Parathyroid adenoma (tissue), 2 donors: ENCODE results near the gene KLK15.

ENCODE experiments used
- H2AFZ ChIP-seq: fragments of 300-600 bp; sonication (generic); one replicate; pipeline ENCODE4 v1.7.0; 2017; ENCODE audit warnings: antibody characterized with exemption, mild to moderate bottlenecking
- H3K27ac ChIP-seq: fragments of 300-600 bp; sonication (generic); one replicate; pipeline ENCODE4 v1.7.0; 2017
- H3K27me3 ChIP-seq: fragments of 300-600 bp; sonication (generic); one replicate; pipeline ENCODE4 v1.7.0; 2017; ENCODE audit warnings: low read length; ENCODE audit not compliant: control insufficient read depth, insufficient read depth
- H3K36me3 ChIP-seq: fragments of 300-600 bp; sonication (generic); one replicate; pipeline ENCODE4 v1.7.0; 2017; ENCODE audit warnings: low read length; ENCODE audit not compliant: control insufficient read depth, insufficient read depth
- H3K4me1 ChIP-seq: fragments of 300-600 bp; sonication (generic); one replicate; pipeline ENCODE4 v1.7.0; 2017; ENCODE audit warnings: control low read depth
- H3K4me2 ChIP-seq: fragments of 300-600 bp; sonication (generic); one replicate; pipeline ENCODE4 v1.7.0; 2017; ENCODE audit warnings: low read length
- H3K4me3 ChIP-seq: fragments of 300-600 bp; sonication (generic); one replicate; pipeline ENCODE4 v1.7.0; 2017; ENCODE audit warnings: low read depth, low read length
- H3K79me2 ChIP-seq: fragments of 300-600 bp; sonication (generic); one replicate; pipeline ENCODE4 v1.7.0; 2017; ENCODE audit warnings: control low read depth
- H3K9ac ChIP-seq: fragments of 300-600 bp; sonication (generic); one replicate; pipeline ENCODE4 v1.7.0; 2017; ENCODE audit warnings: mild to moderate bottlenecking
- H3K9me3 ChIP-seq: fragments of 300-600 bp; sonication (generic); one replicate; pipeline ENCODE4 v1.7.0; 2017; ENCODE audit warnings: low read length; ENCODE audit not compliant: control insufficient read depth
- TF ChIP-seq, protein P1 (sequence below): fragments of 300-600 bp; sonication (generic); IDR thresholded peaks from one replicate; pipeline ENCODE4 v1.7.0; 2017; ENCODE audit warnings: antibody characterized with exemption, mild to moderate bottlenecking
- donor health status: primary hyperparathyroidism.

The KLK15 gene

GRCh38 chr19:50839712-50840655, 6.6 kb upstream of the KLK15 start:
- no peaks in the 10 kb centered on the region for H3K27me3 ChIP-seq

GRCh38 chr19:50838239-50838638, 4.9 kb upstream of the KLK15 start:
- Histone ChIP-seq H2AFZ (no peak overlapping the region), H3K27me3 (no peaks in the 10 kb centered on the region), H3K9me3 (no peaks in the 10 kb centered on the region), H3K36me3 (no peaks in the 10 kb centered on the region), H3K9ac (no peak overlapping the region), H3K4me1 (no peaks in the 10 kb centered on the region), H3K79me2 (no peaks in the 10 kb centered on the region), H3K27ac (no peak overlapping the region), H3K4me2 (no peak overlapping the region), H3K4me3 (no peak overlapping the region)
- TF ChIP-seq, protein P1, sequence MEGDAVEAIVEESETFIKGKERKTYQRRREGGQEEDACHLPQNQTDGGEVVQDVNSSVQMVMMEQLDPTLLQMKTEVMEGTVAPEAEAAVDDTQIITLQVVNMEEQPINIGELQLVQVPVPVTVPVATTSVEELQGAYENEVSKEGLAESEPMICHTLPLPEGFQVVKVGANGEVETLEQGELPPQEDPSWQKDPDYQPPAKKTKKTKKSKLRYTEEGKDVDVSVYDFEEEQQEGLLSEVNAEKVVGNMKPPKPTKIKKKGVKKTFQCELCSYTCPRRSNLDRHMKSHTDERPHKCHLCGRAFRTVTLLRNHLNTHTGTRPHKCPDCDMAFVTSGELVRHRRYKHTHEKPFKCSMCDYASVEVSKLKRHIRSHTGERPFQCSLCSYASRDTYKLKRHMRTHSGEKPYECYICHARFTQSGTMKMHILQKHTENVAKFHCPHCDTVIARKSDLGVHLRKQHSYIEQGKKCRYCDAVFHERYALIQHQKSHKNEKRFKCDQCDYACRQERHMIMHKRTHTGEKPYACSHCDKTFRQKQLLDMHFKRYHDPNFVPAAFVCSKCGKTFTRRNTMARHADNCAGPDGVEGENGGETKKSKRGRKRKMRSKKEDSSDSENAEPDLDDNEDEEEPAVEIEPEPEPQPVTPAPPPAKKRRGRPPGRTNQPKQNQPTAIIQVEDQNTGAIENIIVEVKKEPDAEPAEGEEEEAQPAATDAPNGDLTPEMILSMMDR: no peak

More at GRCh38 chr19:50839712-50840655, 6.6 kb upstream of the KLK15 start:
- Histone ChIP-seq H3K4me3 (no peak overlapping the region), H3K79me2 (no peaks in the 10 kb centered on the region), H2AFZ (no peak overlapping the region), H3K9me3 (no peaks in the 10 kb centered on the region), H3K4me2 (no peak overlapping the region), H3K27ac (no peak overlapping the region), H3K9ac (no peak overlapping the region), H3K4me1 (no peaks in the 10 kb centered on the region), H3K36me3 (no peaks in the 10 kb centered on the region)
- TF ChIP-seq, protein P1: no peak

- H3K4me1 ChIP-seq: no peaks in the 10 kb centered on the region
- H3K4me3 ChIP-seq: no peak overlapping the region
- H3K27me3 ChIP-seq: no peaks in the 10 kb centered on the region
- H3K27ac ChIP-seq: no peak overlapping the region
- no peak overlapping the region for H3K9ac ChIP-seq
- no peaks in the 10 kb centered on the region for H3K79me2 ChIP-seq
- H3K36me3 ChIP-seq: no peaks in the 10 kb centered on the region
- no peak overlapping the region for H3K4me2 ChIP-seq
- no peaks in the 10 kb centered on the region for H3K9me3 ChIP-seq
- TF ChIP-seq, protein P1: no peak
- H2AFZ ChIP-seq: no peak overlapping the region
Measured at GRCh38 chr19:50837300-50837699, 3.9 kb upstream of the KLK15 start.

GRCh38 chr19:50836543-50837195, 3.3 kb upstream of the KLK15 start:
- Histone ChIP-seq H3K9me3 (no peaks in the 10 kb centered on the region), H3K36me3 (no peaks in the 10 kb centered on the region), H3K27ac (no peak overlapping the region), H3K27me3 (no peaks in the 10 kb centered on the region), H3K4me3 (peak overlapping the region; percentile 61), H3K9ac (no peak overlapping the region), H3K79me2 (no peaks in the 10 kb centered on the region), H3K4me2 (peak overlapping the region; percentile 61), H2AFZ (peak overlapping the region; percentile 65), H3K4me1 (no peaks in the 10 kb centered on the region)
- TF ChIP-seq, protein P1: no peak
